Keratinocyte (primary cell): ENCODE data around the gene EFCAB12. TPM values are rescaled to one million over a fixed set of nuclear protein-coding genes. Genes with fewer than 3 reads are reported as not detected.

Source experiments
- DNase-seq: peaks from one replicate; pipeline ENCODE4 v3.0.0-alpha.2; 2011; ENCODE audit warnings: low read depth, missing footprints, low spot score
- FAIRE-seq: peaks from 2 replicates; lab custom pipeline; 2011; peaks lifted over from hg19 to GRCh38; lab: Jason Lieb, UNC
- H2AFZ ChIP-seq: 2 replicates; pipeline ENCODE4 v1.6.0; 2012; ENCODE audit warnings: low read length, control low read depth, inconsistent platforms; ENCODE audit not compliant: control insufficient read depth
- H3K27ac ChIP-seq: 2 replicates; pipeline ENCODE4 v1.5.1; 2011; ENCODE audit warnings: low read length; ENCODE audit not compliant: control insufficient read depth, insufficient read depth
- H3K27me3 ChIP-seq: 3 replicates; pipeline ENCODE4 v1.6.0; 2011; ENCODE audit warnings: low read length; ENCODE audit not compliant: control insufficient read depth, insufficient read depth; ENCODE audit errors: extremely low read depth
- H3K36me3 ChIP-seq, 2 experiments: 2 replicates in 1 of 2; 3 replicates in 1 of 2; pipeline ENCODE4 v1.5.1; 2011; ENCODE audit warnings: low read length in 2 of 2, mild to moderate bottlenecking in 1 of 2; ENCODE audit not compliant: control insufficient read depth in 2 of 2, insufficient read depth in 2 of 2; ENCODE audit errors: extremely low read depth in 1 of 2
- H3K4me1 ChIP-seq: 3 replicates; pipeline ENCODE4 v1.5.1; 2011; ENCODE audit warnings: low read length; ENCODE audit not compliant: control insufficient read depth, insufficient read depth; ENCODE audit errors: extremely low read depth
- H3K4me2 ChIP-seq: 3 replicates; pipeline ENCODE4 v1.6.0; 2011; ENCODE audit warnings: low read depth, low read length; ENCODE audit not compliant: control insufficient read depth, insufficient read depth; ENCODE audit errors: extremely low read depth
- H3K4me3 ChIP-seq, 3 experiments: fragments of 200-600 bp in 1 of 3; sonication (generic) in 1 of 3; 2 replicates in 2 of 3; 3 replicates in 1 of 3; pipeline ENCODE4 v1.5.1; 2011 to 2016; ENCODE audit warnings: low read length in 3 of 3, mild to moderate bottlenecking in 3 of 3, control low read depth in 2 of 3, inconsistent platforms in 1 of 3, low read depth in 1 of 3, mixed read lengths in 1 of 3, mixed run types in 1 of 3, moderate library complexity in 1 of 3; ENCODE audit not compliant: control insufficient read depth in 2 of 3, insufficient read depth in 2 of 3; ENCODE audit errors: extremely low read depth in 1 of 3
- H3K79me2 ChIP-seq: 2 replicates; pipeline ENCODE4 v1.6.0; 2012; ENCODE audit warnings: low read length; ENCODE audit not compliant: control insufficient read depth, insufficient read depth
- H3K9ac ChIP-seq: 3 replicates; pipeline ENCODE4 v1.6.0; 2011; ENCODE audit warnings: low read length; ENCODE audit not compliant: control insufficient read depth, insufficient read depth; ENCODE audit errors: extremely low read depth
- H3K9me1 ChIP-seq: 3 replicates; pipeline ENCODE4 v1.6.0; 2011; ENCODE audit warnings: low read length; ENCODE audit not compliant: control insufficient read depth, insufficient read depth; ENCODE audit errors: extremely low read depth
- H3K9me3 ChIP-seq: 2 replicates; pipeline ENCODE4 v1.5.1; 2012; ENCODE audit warnings: low read depth, low read length; ENCODE audit not compliant: control insufficient read depth
- H4K20me1 ChIP-seq: 3 replicates; pipeline ENCODE4 v1.6.0; 2011; ENCODE audit warnings: low read length; ENCODE audit not compliant: control insufficient read depth, insufficient read depth; ENCODE audit errors: extremely low read depth
- EZH2 ChIP-seq: IDR thresholded peaks from one replicate; pipeline ENCODE4 v1.6.1; 2012; ENCODE audit warnings: inconsistent platforms, mild to moderate bottlenecking, low read length, moderate library complexity
- dilution Hi-C: fragments of 300-500 bp; cut with MboI; formaldehyde crosslinking; loops from one replicate; pipeline ENCODE4 v1.7.0; 2020; ENCODE audit warnings: low sequenced_read_pairs; ENCODE audit not compliant: extremely low pct_ligation_motif_present
- polyA plus RNA-seq, 5 experiments: library from polyadenylated mRNA; depleted of rRNA in 3 of 5; stranded (reverse) in 3 of 5; stranded (forward) in 1 of 5; unstranded in 1 of 5; fragments of >200 nt; gene quantifications; 1 replicate in 1 of 5; 2 replicates in 3 of 5; 3 replicates in 1 of 5; pipeline versions ENCODE4 v1.2.1 to v1.2.3, GENCODE V29; 2011 to 2012; ENCODE audit warnings: missing spikeins in 2 of 5, low read depth in 1 of 5, low replicate concordance in 1 of 5
- TF ChIP-seq, protein P1 (sequence below), 3 experiments: IDR thresholded peaks in 1 of 3; conservative IDR thresholded peaks in 1 of 3; optimal IDR thresholded peaks in 1 of 3; 2 replicates in 2 of 3; 3 replicates in 1 of 3; pipeline versions ENCODE3 to v1.5.1; 2011; ENCODE audit warnings: low read length in 3 of 3, mild to moderate bottlenecking in 3 of 3, moderate library complexity in 2 of 3, control low read depth in 1 of 3, inconsistent platforms in 1 of 3; ENCODE audit not compliant: insufficient read depth in 2 of 3; ENCODE audit errors: extremely low read depth in 1 of 3

Gene EFCAB12
- polyA plus RNA-seq, 1 donor (not counting 4 experiments of a cell fraction or from before 2014, with no cell fraction given) = 0.34 TPM

- no peak overlapping the region for H3K4me3 ChIP-seq
- H3K4me1 ChIP-seq = peaks cover 3% of the 10 kb centered on the region
- no peaks in the 10 kb centered on the region for H3K9me3 ChIP-seq
- H3K79me2 ChIP-seq = no peaks in the 10 kb centered on the region
- H4K20me1 ChIP-seq = no peaks in the 10 kb centered on the region
- no peak for TF ChIP-seq EZH2
- TF ChIP-seq, protein P1, sequence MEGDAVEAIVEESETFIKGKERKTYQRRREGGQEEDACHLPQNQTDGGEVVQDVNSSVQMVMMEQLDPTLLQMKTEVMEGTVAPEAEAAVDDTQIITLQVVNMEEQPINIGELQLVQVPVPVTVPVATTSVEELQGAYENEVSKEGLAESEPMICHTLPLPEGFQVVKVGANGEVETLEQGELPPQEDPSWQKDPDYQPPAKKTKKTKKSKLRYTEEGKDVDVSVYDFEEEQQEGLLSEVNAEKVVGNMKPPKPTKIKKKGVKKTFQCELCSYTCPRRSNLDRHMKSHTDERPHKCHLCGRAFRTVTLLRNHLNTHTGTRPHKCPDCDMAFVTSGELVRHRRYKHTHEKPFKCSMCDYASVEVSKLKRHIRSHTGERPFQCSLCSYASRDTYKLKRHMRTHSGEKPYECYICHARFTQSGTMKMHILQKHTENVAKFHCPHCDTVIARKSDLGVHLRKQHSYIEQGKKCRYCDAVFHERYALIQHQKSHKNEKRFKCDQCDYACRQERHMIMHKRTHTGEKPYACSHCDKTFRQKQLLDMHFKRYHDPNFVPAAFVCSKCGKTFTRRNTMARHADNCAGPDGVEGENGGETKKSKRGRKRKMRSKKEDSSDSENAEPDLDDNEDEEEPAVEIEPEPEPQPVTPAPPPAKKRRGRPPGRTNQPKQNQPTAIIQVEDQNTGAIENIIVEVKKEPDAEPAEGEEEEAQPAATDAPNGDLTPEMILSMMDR (optimal IDR thresholded peaks at IDR 0.05 in 1 of 3, IDR thresholded peaks at IDR 0.05 in 1 of 3, conservative IDR thresholded peaks at IDR 0.05 in 1 of 3; ENCODE audit: extremely low read depth in 1 of 3, insufficient read depth in 2 of 3, low read length in 3 of 3) = no peak
- dilution Hi-C loops = no loop called here
- no peak overlapping the region for H2AFZ ChIP-seq
- DNase-seq = no peak
- H3K4me2 ChIP-seq = no peak overlapping the region
- H3K9ac ChIP-seq = no peak overlapping the region
- FAIRE-seq = no peak
- H3K9me1 ChIP-seq = no peaks in the 10 kb centered on the region
- no peaks in the 10 kb centered on the region for H3K36me3 ChIP-seq
- no peak overlapping the region for H3K27ac ChIP-seq
- no peaks in the 10 kb centered on the region for H3K27me3 ChIP-seq
These were observed 70.2 kb downstream of the EFCAB12 start for GRCh38 chr3:129358177-129358771.

GRCh38 chr3:129357616-129358015, 70.8 kb downstream of the EFCAB12 start:
- TF ChIP-seq, protein P1 (optimal IDR thresholded peaks at IDR 0.05 in 1 of 3, IDR thresholded peaks at IDR 0.05 in 1 of 3, conservative IDR thresholded peaks at IDR 0.05 in 1 of 3; ENCODE audit: extremely low read depth in 1 of 3, insufficient read depth in 2 of 3, low read length in 3 of 3) = no peak
- TF ChIP-seq EZH2 = no peak
- dilution Hi-C loops = no loop called here
- Histone ChIP-seq H3K79me2 (no peaks in the 10 kb centered on the region), H2AFZ (no peak overlapping the region), H3K9ac (no peak overlapping the region), H4K20me1 (no peaks in the 10 kb centered on the region), H3K9me3 (no peaks in the 10 kb centered on the region), H3K4me1 (peaks cover 3% of the 10 kb centered on the region), H3K36me3 (no peaks in the 10 kb centered on the region), H3K27ac (no peak overlapping the region), H3K4me2 (no peak overlapping the region), H3K9me1 (no peaks in the 10 kb centered on the region), H3K27me3 (no peaks in the 10 kb centered on the region), H3K4me3 (no peak overlapping the region)
- no peak for FAIRE-seq
- DNase-seq = no peak
